GM12801 (cell line): Measurements from ENCODE around the gene PAQR5.

Experiments
- CTCF ChIP-seq: IDR thresholded peaks from one replicate; pipeline ENCODE4 v1.5.1; 2011; ENCODE audit warnings: control low read depth; ENCODE audit not compliant: insufficient read length; ENCODE audit errors: extremely low read depth

PAQR5 gene

GRCh38 chr15:69323893-69324430, 25.2 kb downstream of the PAQR5 start:
- no peak for TF ChIP-seq CTCF

GRCh38 chr15:69324565-69324964, 25.9 kb downstream of the PAQR5 start:
- TF ChIP-seq CTCF = no peak

GRCh38 chr15:69325456-69325971, 26.8 kb downstream of the PAQR5 start:
- no peak for TF ChIP-seq CTCF

- no peak for TF ChIP-seq CTCF
These were observed 29.4 kb downstream of the PAQR5 start for GRCh38 chr15:69328080-69328479.

GRCh38 chr15:69328739-69329138, 30.0 kb downstream of the PAQR5 start:
- no peak for TF ChIP-seq CTCF

- no peak for TF ChIP-seq CTCF
These were observed 38.4 kb downstream of the PAQR5 start for GRCh38 chr15:69337138-69337537.

- TF ChIP-seq CTCF = no peak
These were observed 40.0 kb downstream of the PAQR5 start for GRCh38 chr15:69338535-69339213.
